ENCODE measurements around the gene MT1X.

GRCh38 chr16:56684256-56684925 lies 2.1 kb downstream of the MT1X start:
- TF ChIP-seq, protein P1, sequence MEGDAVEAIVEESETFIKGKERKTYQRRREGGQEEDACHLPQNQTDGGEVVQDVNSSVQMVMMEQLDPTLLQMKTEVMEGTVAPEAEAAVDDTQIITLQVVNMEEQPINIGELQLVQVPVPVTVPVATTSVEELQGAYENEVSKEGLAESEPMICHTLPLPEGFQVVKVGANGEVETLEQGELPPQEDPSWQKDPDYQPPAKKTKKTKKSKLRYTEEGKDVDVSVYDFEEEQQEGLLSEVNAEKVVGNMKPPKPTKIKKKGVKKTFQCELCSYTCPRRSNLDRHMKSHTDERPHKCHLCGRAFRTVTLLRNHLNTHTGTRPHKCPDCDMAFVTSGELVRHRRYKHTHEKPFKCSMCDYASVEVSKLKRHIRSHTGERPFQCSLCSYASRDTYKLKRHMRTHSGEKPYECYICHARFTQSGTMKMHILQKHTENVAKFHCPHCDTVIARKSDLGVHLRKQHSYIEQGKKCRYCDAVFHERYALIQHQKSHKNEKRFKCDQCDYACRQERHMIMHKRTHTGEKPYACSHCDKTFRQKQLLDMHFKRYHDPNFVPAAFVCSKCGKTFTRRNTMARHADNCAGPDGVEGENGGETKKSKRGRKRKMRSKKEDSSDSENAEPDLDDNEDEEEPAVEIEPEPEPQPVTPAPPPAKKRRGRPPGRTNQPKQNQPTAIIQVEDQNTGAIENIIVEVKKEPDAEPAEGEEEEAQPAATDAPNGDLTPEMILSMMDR (IDR thresholded peaks at IDR 0.05; ENCODE audit: low read depth, low read length): no peak
- no peak for TF ChIP-seq EZH2phosphoT487 (IDR thresholded peaks at IDR 0.05; ENCODE audit: low read depth)
